Measurements from ENCODE around the gene BSCL2.

DNA sequence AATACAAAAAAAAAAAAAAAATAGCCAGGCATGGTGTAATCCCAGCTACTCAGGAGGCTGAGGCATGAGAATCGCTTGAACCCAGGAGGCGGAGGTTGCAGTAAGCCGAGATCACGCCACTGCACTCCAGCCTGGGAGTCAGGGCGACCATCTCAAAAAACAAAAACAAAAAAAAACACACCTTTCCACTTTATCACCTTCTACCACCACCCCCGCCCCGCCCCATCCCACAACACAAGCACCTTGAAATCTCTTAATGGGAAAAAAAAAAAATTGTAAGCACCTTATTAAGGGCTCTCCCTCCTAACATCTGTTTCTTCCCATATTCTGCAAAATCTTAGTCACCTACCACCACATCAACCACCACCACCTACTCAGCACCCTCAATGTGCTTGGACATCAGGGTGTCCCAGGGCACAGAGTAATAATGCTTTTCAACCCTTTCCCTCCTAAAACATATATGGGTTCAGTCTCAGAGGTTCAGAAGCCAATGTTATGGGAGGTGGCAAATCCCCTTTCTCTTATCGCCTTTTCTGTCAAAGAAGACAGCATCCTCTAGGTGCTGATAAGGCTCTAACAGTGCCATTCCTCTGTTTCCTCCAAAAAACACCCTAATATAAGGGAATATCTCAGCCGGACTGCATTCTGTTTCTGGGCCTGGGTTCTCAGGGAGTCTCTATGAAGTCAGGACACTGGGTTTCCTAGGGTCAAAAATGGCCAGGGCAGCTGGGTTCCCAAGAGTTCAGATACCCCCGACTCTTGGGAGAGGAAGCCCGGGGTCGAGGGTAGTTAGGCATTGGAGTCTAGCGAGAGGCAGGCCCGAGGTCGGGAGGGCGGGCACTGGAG lies 54.8 kb downstream of the BSCL2 start:
- no peak for TF ChIP-seq GATA2 (IDR thresholded peaks at IDR 0.05; ENCODE audit: low read depth, low read length)
- TF ChIP-seq GATA3 (IDR thresholded peaks at IDR 0.05; ENCODE audit: low read depth, low read length) = no peak
